Smooth muscle cell (in vitro differentiated cells): Measurements from ENCODE around the gene CRISPLD2. TPM values are rescaled to one million over a fixed set of nuclear protein-coding genes. Genes with fewer than 3 reads are reported as not detected.
A peak's percentile ranks its signal among the peaks of the same experiment; 100 is the strongest.

Experiments
- DNase-seq: peaks from one replicate; lab custom pipeline; 2025; ENCODE audit not compliant: unreplicated experiment; lab: John Stamatoyannopoulos, UW
- H2AFZ ChIP-seq: fragments of 200-600 bp; sonication (generic); 2 replicates; pipeline ENCODE4 v1.6.0; 2016; ENCODE audit warnings: antibody characterized with exemption, low read depth, mild to moderate bottlenecking
- H3F3A ChIP-seq: fragments of 200-600 bp; sonication (generic); 2 replicates; pipeline ENCODE4 v1.6.0; 2017; ENCODE audit warnings: antibody characterized with exemption, low read depth
- H3K27ac ChIP-seq: fragments of 200-600 bp; sonication (generic); 2 replicates; pipeline ENCODE4 v1.5.1; 2016; ENCODE audit warnings: low read depth, mild to moderate bottlenecking
- H3K27me3 ChIP-seq: fragments of 200-600 bp; sonication (generic); 2 replicates; pipeline ENCODE4 v1.6.1; 2016; ENCODE audit warnings: low read depth, mild to moderate bottlenecking
- H3K36me3 ChIP-seq: fragments of 200-600 bp; sonication (generic); 2 replicates; pipeline ENCODE4 v1.5.1; 2016; ENCODE audit warnings: low read depth
- H3K4me1 ChIP-seq: fragments of 200-600 bp; sonication (generic); 2 replicates; pipeline ENCODE4 v1.5.1; 2016; ENCODE audit warnings: low read depth
- H3K4me2 ChIP-seq: fragments of 200-600 bp; sonication (generic); 2 replicates; pipeline ENCODE4 v1.6.0; 2016; ENCODE audit warnings: mild to moderate bottlenecking
- H3K4me3 ChIP-seq: fragments of 200-600 bp; sonication (generic); 2 replicates; pipeline ENCODE4 v1.5.1; 2016; ENCODE audit warnings: mild to moderate bottlenecking
- H3K79me2 ChIP-seq: fragments of 200-600 bp; sonication (generic); 2 replicates; pipeline ENCODE4 v1.6.0; 2016; ENCODE audit warnings: low read depth, mild to moderate bottlenecking
- H3K9ac ChIP-seq: fragments of 200-600 bp; sonication (generic); 2 replicates; pipeline ENCODE4 v1.6.0; 2016; ENCODE audit warnings: low read depth
- H3K9me3 ChIP-seq: fragments of 200-600 bp; sonication (generic); replicated peaks from 2 replicates; pipeline ENCODE4 v1.5.1; 2016; ENCODE audit warnings: low read depth
- H4K20me1 ChIP-seq: fragments of 200-600 bp; sonication (generic); 2 replicates; pipeline ENCODE4 v1.6.0; 2016; ENCODE audit warnings: low read depth
- WGBS: methylation state at CpG from one replicate; pipeline ENCODE4 v1.1.7; 2016; ENCODE audit warnings: low lambda C conversion rate; 5-methylcytosine and 5-hydroxymethylcytosine counted together
- polyA plus RNA-seq: library from polyadenylated mRNA; unstranded; fragments of >200 nt; fragmentation: Nextera tagmentation; extraction: Ambion mirVana; gene quantifications from 2 replicates; pipeline ENCODE4 v1.2.1, GENCODE V29; 2016
- total RNA-seq: library from RNA; depleted of rRNA; stranded (reverse); fragments of >200 nt; gene quantifications from 2 replicates; pipeline ENCODE4 v1.2.3, GENCODE V29; 2014
- TF ChIP-seq, protein P1 (sequence below): fragments of 200-600 bp; sonication (generic); IDR thresholded peaks from 2 replicates; pipeline ENCODE4 v1.5.1; 2017; ENCODE audit warnings: borderline replicate concordance, mild to moderate bottlenecking, antibody characterized with exemption; ENCODE audit not compliant: insufficient read depth, poor library complexity, severe bottlenecking

The CRISPLD2 gene
- total and polyA plus RNA-seq, 2 experiments from 2014 or later: 63.1 to 105 TPM

DNA sequence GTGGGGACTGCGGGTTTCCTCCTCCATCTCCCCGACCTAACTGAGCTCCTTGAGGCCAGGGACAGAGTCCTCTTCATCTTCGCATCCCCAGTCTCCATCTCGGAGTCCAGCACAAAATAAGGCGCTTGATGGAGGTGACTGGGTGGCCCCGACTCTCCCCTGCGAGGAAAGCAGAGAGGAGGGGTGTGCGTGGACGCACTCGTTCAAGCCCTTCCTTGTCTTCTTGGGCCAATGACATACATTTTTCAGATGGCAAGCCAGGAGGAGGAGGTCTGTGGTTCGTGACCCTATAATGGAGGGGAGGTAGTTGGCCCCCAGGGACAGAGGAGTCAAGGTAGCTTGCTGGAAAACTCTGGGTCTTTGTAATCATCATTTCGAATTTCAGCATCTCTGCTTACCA is 17.2 kb downstream of the CRISPLD2 start:
- Histone ChIP-seq H3K79me2 (peaks cover 63% of the 10 kb centered on the region), H4K20me1 (peaks cover 66% of the 10 kb centered on the region), H3K27me3 (no peaks in the 10 kb centered on the region), H3F3A (peaks cover 22% of the 10 kb centered on the region), H2AFZ (no peak overlapping the region), H3K27ac (peak overlapping the region; percentile 95), H3K9ac (no peak overlapping the region), H3K4me1 (peaks cover 14% of the 10 kb centered on the region), H3K36me3 (no peaks in the 10 kb centered on the region), H3K9me3 (no peaks in the 10 kb centered on the region), H3K4me3 (no peak overlapping the region), H3K4me2 (no peak overlapping the region)
- no peak for DNase-seq
- 95% methylated on average over 12 of the region's 12 CpGs for WGBS
- TF ChIP-seq, protein P1, sequence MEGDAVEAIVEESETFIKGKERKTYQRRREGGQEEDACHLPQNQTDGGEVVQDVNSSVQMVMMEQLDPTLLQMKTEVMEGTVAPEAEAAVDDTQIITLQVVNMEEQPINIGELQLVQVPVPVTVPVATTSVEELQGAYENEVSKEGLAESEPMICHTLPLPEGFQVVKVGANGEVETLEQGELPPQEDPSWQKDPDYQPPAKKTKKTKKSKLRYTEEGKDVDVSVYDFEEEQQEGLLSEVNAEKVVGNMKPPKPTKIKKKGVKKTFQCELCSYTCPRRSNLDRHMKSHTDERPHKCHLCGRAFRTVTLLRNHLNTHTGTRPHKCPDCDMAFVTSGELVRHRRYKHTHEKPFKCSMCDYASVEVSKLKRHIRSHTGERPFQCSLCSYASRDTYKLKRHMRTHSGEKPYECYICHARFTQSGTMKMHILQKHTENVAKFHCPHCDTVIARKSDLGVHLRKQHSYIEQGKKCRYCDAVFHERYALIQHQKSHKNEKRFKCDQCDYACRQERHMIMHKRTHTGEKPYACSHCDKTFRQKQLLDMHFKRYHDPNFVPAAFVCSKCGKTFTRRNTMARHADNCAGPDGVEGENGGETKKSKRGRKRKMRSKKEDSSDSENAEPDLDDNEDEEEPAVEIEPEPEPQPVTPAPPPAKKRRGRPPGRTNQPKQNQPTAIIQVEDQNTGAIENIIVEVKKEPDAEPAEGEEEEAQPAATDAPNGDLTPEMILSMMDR: no peak

DNA sequence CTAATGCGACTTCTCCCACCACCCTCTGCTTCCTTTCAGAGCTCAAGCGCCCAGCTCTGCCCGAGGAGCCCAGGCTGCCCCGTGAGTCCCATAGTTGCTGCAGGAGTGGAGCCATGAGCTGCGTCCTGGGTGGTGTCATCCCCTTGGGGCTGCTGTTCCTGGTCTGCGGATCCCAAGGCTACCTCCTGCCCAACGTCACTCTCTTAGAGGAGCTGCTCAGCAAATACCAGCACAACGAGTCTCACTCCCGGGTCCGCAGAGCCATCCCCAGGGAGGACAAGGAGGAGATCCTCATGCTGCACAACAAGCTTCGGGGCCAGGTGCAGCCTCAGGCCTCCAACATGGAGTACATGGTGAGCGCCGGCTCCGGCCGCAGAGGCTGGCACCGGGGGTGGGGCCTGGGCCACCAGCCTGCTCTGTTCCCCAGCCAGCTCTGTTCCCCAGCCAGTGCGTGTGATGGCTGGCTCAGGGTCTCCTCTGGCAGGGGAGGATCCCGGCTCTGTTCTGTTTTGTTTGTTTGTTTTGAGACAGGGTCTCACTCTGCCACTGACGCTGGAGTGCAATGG is 18.7 kb downstream of the CRISPLD2 start:
- peaks cover 67% of the 10 kb centered on the region for H4K20me1 ChIP-seq
- no peak overlapping the region for H2AFZ ChIP-seq
- H3K4me1 ChIP-seq: peaks cover 24% of the 10 kb centered on the region
- TF ChIP-seq, protein P1: no peak
- no peak overlapping the region for H3K4me3 ChIP-seq
- no peak overlapping the region for H3K9ac ChIP-seq
- no peaks in the 10 kb centered on the region for H3K27me3 ChIP-seq
- peaks cover 17% of the 10 kb centered on the region for H3F3A ChIP-seq
- no peak for DNase-seq
- no peaks in the 10 kb centered on the region for H3K9me3 ChIP-seq
- H3K27ac ChIP-seq: peak overlapping the region; percentile 2
- H3K36me3 ChIP-seq: no peaks in the 10 kb centered on the region
- WGBS: 90% methylated on average over 18 of the region's 19 CpGs
- no peak overlapping the region for H3K4me2 ChIP-seq
- H3K79me2 ChIP-seq: peaks cover 54% of the 10 kb centered on the region

DNA sequence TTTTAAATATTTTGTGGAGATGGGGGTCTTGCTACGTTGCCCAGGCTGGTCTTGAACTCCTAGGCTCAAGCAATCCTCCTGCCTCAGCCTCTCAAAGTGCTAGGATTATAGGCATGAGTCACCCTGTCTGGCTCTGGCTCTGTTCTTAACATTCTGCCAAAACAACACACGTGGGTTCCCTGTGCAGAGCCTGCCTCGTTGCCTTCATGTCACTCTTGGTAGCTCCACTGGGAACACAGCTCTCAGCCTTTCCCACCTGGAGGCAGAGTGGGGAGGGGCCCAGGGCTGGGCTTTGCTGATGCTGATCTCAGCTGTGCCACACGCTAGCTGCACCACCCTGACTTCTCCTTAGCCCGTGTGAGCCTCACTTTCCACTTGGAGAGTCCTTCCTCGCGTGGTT is 19.3 kb downstream of the CRISPLD2 start:
- DNase-seq: no peak
- Histone ChIP-seq H4K20me1 (peaks cover 68% of the 10 kb centered on the region), H3K4me1 (peaks cover 27% of the 10 kb centered on the region), H3K27ac (peak overlapping the region; percentile 66), H3K9me3 (no peaks in the 10 kb centered on the region), H2AFZ (no peak overlapping the region), H3K79me2 (peaks cover 48% of the 10 kb centered on the region), H3K4me2 (peak overlapping the region; percentile 8), H3F3A (peaks cover 17% of the 10 kb centered on the region), H3K36me3 (no peaks in the 10 kb centered on the region), H3K27me3 (no peaks in the 10 kb centered on the region), H3K4me3 (no peak overlapping the region), H3K9ac (no peak overlapping the region)
- WGBS: 59% methylated on average over 7 of the region's 7 CpGs
- TF ChIP-seq, protein P1: no peak

DNA sequence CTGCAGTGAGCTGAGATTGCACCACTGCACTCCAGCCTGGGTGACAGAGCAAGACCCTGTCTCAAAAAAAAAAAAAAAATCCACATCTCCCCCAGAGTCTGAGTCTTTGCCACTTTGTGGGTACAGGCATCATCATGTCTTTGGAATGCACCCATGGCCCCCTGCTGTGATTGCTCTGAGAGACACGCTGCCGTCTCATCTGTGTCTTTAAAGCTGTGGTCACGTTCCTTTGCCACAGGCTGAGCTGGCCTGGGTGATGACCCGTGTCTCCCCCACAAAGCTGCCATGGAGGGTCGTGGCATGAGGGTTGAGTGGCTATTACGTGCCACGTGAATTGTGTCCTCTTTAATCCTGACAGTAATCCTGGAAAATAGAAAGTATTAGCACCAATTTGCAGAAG is 20.2 kb downstream of the CRISPLD2 start:
- Histone ChIP-seq H3K9ac (peak overlapping the region; percentile 41), H3K36me3 (no peaks in the 10 kb centered on the region), H3K4me3 (no peak overlapping the region), H3K27ac (peak overlapping the region; percentile 66), H3K9me3 (no peaks in the 10 kb centered on the region), H3K4me1 (peaks cover 30% of the 10 kb centered on the region), H3F3A (peaks cover 17% of the 10 kb centered on the region), H3K27me3 (no peaks in the 10 kb centered on the region), H4K20me1 (peaks cover 61% of the 10 kb centered on the region), H2AFZ (no peak overlapping the region), H3K4me2 (no peak overlapping the region), H3K79me2 (peaks cover 39% of the 10 kb centered on the region)
- TF ChIP-seq, protein P1: no peak
- WGBS: 29% methylated on average over 7 of the region's 7 CpGs
- DNase-seq: no peak
